HepG2 (cell line): ENCODE data around the gene DNAJC4. TPM values are rescaled to one million over a fixed set of nuclear protein-coding genes. Genes with fewer than 3 reads are reported as not detected.

Experiments used
- ATAC-seq: fragments of 200-7000 bp; cut with Tn5 transposase; 3 replicates; pipeline ENCODE4 v1.9.1; 2020; ENCODE audit warnings: mild to moderate bottlenecking, moderate library complexity
- BruUV-seq: library from RNA; stranded (reverse); fragments of 400-500 nt; replicated peaks from 2 replicates; lab custom pipeline; 2021; lab: Mats Ljungman, UMichigan
- CTCF ChIA-PET: fragments of 300-600 bp; formaldehyde crosslinking; extraction: SDS; loops from one replicate; lab custom pipeline; 2021; ENCODE audit warnings: low total read pairs, inconsistent platforms, low intra/inter-chr PET ratio; lab: Yijun Ruan, JAX
- POLR2A ChIA-PET: fragments of 350-600 bp; sonication (Branson Sonifier 250); formaldehyde crosslinking; loops from one replicate; lab custom pipeline; 2020; ENCODE audit warnings: antibody characterized with exemption, inconsistent platforms; lab: Yijun Ruan, JAX
- DNase-seq: peaks from one replicate; pipeline ENCODE4 v3.0.0-alpha.2; 2015; ENCODE audit warnings: low spot score
- FAIRE-seq: peaks from 3 replicates; lab custom pipeline; 2011; peaks lifted over from hg19 to GRCh38; lab: Jason Lieb, UNC
- H2AFZ ChIP-seq: one replicate; pipeline ENCODE4 v1.6.1; 2011; ENCODE audit warnings: low read length, inconsistent platforms
- H3K27ac ChIP-seq: fragments of 300-600 bp; 3 replicates; pipeline ENCODE4 v1.8.0; 2011; ENCODE audit warnings: mixed run types, mild to moderate bottlenecking, mixed read lengths, low read length, inconsistent platforms; ENCODE audit not compliant: insufficient read depth; ENCODE audit errors: extremely low read length
- H3K27me3 ChIP-seq, 2 experiments: fragments of 200-600 bp in 1 of 2; 2 replicates in 1 of 2; 3 replicates in 1 of 2; pipeline versions ENCODE4 v1.6.0 to v1.8.0; 2011; ENCODE audit warnings: low read length in 2 of 2, mild to moderate bottlenecking in 2 of 2, moderate library complexity in 2 of 2, inconsistent platforms in 1 of 2; ENCODE audit not compliant: insufficient read depth in 2 of 2, control insufficient read depth in 1 of 2
- H3K36me3 ChIP-seq, 2 experiments: fragments of 200-600 bp in 1 of 2; replicated peaks in 1 of 2; 2 replicates in 1 of 2; 3 replicates in 1 of 2; pipeline versions ENCODE4 v1.5.1 to v1.8.0; 2011; ENCODE audit warnings: low read length in 2 of 2, inconsistent platforms in 1 of 2; ENCODE audit not compliant: insufficient read depth in 2 of 2, control insufficient read depth in 1 of 2
- H3K4me1 ChIP-seq: 2 replicates; pipeline ENCODE4 v1.5.1; 2012; ENCODE audit warnings: low read length, inconsistent platforms; ENCODE audit not compliant: insufficient read depth
- H3K4me2 ChIP-seq: 2 replicates; pipeline ENCODE4 v1.6.0; 2011; ENCODE audit warnings: low read depth, low read length, inconsistent platforms
- H3K4me3 ChIP-seq, 3 experiments: fragments of 200-600 bp in 1 of 3; sonication (generic), shearing (Covaris generic) in 1 of 3; replicated peaks in 1 of 3; 2 replicates each; pipeline ENCODE4 v1.5.1; 2011 to 2016; ENCODE audit warnings: low read length in 3 of 3, inconsistent platforms in 2 of 3, low read depth in 2 of 3, mild to moderate bottlenecking in 2 of 3, control low read depth in 1 of 3, mixed read lengths in 1 of 3; ENCODE audit not compliant: insufficient read depth in 1 of 3
- H3K79me2 ChIP-seq: one replicate; pipeline ENCODE4 v1.6.1; 2011; ENCODE audit warnings: low read length, inconsistent platforms; ENCODE audit not compliant: insufficient read depth
- H3K9ac ChIP-seq: 2 replicates; pipeline ENCODE4 v1.6.0; 2011; ENCODE audit warnings: mild to moderate bottlenecking, low read depth, low read length, inconsistent platforms; ENCODE audit not compliant: insufficient read depth
- H3K9me3 ChIP-seq: 2 replicates; pipeline ENCODE4 v1.5.1; 2012; ENCODE audit warnings: mild to moderate bottlenecking, low read length
- H4K20me1 ChIP-seq: 2 replicates; pipeline ENCODE4 v1.6.0; 2011; ENCODE audit warnings: inconsistent platforms, mild to moderate bottlenecking, low read length, moderate library complexity; ENCODE audit not compliant: insufficient read depth
- ARHGAP35 ChIP-seq: sonication (generic); formaldehyde crosslinking; IDR thresholded peaks from 2 replicates; pipeline ENCODE4 v1.9.0; 2022; ENCODE audit warnings: mild to moderate bottlenecking, inconsistent platforms, moderate library complexity, missing genetic modification reagents, borderline replicate concordance
- KLF11 ChIP-seq: IDR thresholded peaks from 2 replicates; pipeline ENCODE4 v1.6.1; 2016; ENCODE audit warnings: missing compliant biosample characterization
- KLF12 ChIP-seq: sonication (generic); formaldehyde crosslinking; IDR thresholded peaks from 2 replicates; pipeline ENCODE4 v1.4.0; 2020; ENCODE audit warnings: missing genetic modification reagents, borderline replicate concordance
- SKI ChIP-seq: fragments of 450-650 bp; IDR thresholded peaks from one replicate; pipeline ENCODE4 v1.6.1; 2018; ENCODE audit warnings: mild to moderate bottlenecking; ENCODE audit not compliant: partially characterized antibody
- ZEB1 ChIP-seq: IDR thresholded peaks from 2 replicates; pipeline ENCODE4 v1.6.1; 2012; ENCODE audit warnings: mild to moderate bottlenecking, low read depth, inconsistent platforms; ENCODE audit not compliant: insufficient replicate concordance
- ZKSCAN1 ChIP-seq: fragments of 150-350 bp; IDR thresholded peaks from 2 replicates; pipeline ENCODE4 v1.6.1; 2014; ENCODE audit warnings: low read length
- ZNF225 ChIP-seq: sonication (generic); formaldehyde crosslinking; IDR thresholded peaks from 2 replicates; pipeline ENCODE4 v1.4.0; 2020; ENCODE audit warnings: mild to moderate bottlenecking, missing genetic modification reagents
- ZNF264 ChIP-seq: sonication (generic); formaldehyde crosslinking; IDR thresholded peaks from 2 replicates; pipeline ENCODE4 v1.4.0; 2020; ENCODE audit warnings: missing genetic modification reagents
- ZNF292 ChIP-seq: sonication (generic); formaldehyde crosslinking; IDR thresholded peaks from 2 replicates; pipeline ENCODE4 v1.8.1; 2022; ENCODE audit warnings: mild to moderate bottlenecking, low read depth, missing genetic modification reagents, borderline replicate concordance
- ZNF792 ChIP-seq: IDR thresholded peaks from 2 replicates; pipeline ENCODE4 v1.6.1; 2016
- ZNF879 ChIP-seq: sonication (generic); formaldehyde crosslinking; IDR thresholded peaks from 2 replicates; pipeline ENCODE4 v1.8.1; 2023; ENCODE audit warnings: missing genetic modification reagents
- ZZZ3 ChIP-seq: sonication (generic); formaldehyde crosslinking; IDR thresholded peaks from 2 replicates; pipeline ENCODE4 v1.4.0; 2020; ENCODE audit warnings: missing genetic modification reagents, mild to moderate bottlenecking, borderline replicate concordance
- WGBS: methylation state at CpG from one replicate; pipeline ENCODE4 v1.1.6; 2017; ENCODE audit warnings: low lambda C conversion rate; 5-methylcytosine and 5-hydroxymethylcytosine counted together
- in situ Hi-C: cut with HindIII; loops from 2 replicates; pipeline ENCODE4 v1.10.0; 2017; ENCODE audit warnings: low pct_unique_long_range_greater_than_20kb; ENCODE audit not compliant: extremely low pct_ligation_motif_present
- intact Hi-C: fragments of 100-400 bp; cut with micrococcal nuclease; formaldehyde crosslinking; loops from one replicate; pipeline ENCODE4 v1.10.0; 2022; ENCODE audit not compliant: unreplicated experiment
- polyA plus RNA-seq, 8 experiments: library from polyadenylated mRNA; depleted of rRNA in 3 of 8; stranded (reverse) in 7 of 8; unstranded in 1 of 8; fragments of >200 nt; fragmentation: Illumina TruSeq in 4 of 8; extraction: Trizol in 4 of 8; gene quantifications; 2 replicates each; pipeline versions ENCODE4 v1.2.1 to v1.2.3, GENCODE V29; 2011 to 2016; ENCODE audit warnings: low read depth in 4 of 8, missing spikeins in 1 of 8, mixed read lengths in 1 of 8; ENCODE audit not compliant: insufficient read depth in 1 of 8
- total RNA-seq, 5 experiments: library from RNA; depleted of rRNA; stranded (reverse); fragments of >200 nt; fragmentation: Illumina TruSeq; extraction: Trizol; gene quantifications; 2 replicates each; pipeline ENCODE4 v1.2.3, GENCODE V29; 2016; ENCODE audit warnings: low read depth in 1 of 5
- TF ChIP-seq, protein P1 (sequence below): sonication (generic); formaldehyde crosslinking; conservative IDR thresholded peaks from 2 replicates; pipeline ENCODE4 v1.4.0; 2020; ENCODE audit warnings: missing genetic modification reagents
- TF ChIP-seq, protein P2 (sequence below): sonication (generic); formaldehyde crosslinking; IDR thresholded peaks from 2 replicates; pipeline ENCODE4 v1.5.0; 2020; ENCODE audit warnings: mild to moderate bottlenecking, missing genetic modification reagents, borderline replicate concordance
- TF ChIP-seq, protein P3 (sequence below): IDR thresholded peaks from 2 replicates; pipeline ENCODE4 v1.6.1; 2016; ENCODE audit warnings: low read depth, missing genetic modification reagents, missing compliant biosample characterization

Gene DNAJC4
- total and polyA plus RNA-seq, 2 of the 13 experiments (the other 11 are each of a cell fraction or from before 2014, with no cell fraction given): 10.3 to 60.8 TPM

DNA sequence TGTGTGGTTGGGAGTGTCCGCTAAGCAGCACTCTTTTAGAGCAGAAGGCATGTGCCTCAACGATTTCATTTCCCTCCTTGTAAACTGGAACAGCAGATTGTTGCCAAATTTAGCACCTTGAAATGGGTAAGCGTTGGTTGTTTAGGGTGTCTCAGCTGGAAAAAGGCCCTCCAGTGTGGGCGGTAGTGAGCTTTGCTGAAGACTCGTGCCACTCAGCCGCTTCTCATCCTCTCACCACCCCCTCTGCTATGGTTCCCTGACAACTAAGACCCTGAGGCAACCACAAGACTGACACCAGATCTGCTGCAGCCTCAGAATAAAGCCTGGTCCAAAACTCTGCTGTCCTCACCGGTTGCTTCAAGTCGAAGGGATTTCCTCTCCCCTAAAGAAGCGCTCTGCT lies 33.7 kb upstream of the DNAJC4 start:
- Histone ChIP-seq H3K27ac (no peak overlapping the region), H4K20me1 (no peaks in the 10 kb centered on the region), H3K9ac (no peak overlapping the region), H3K27me3 (no peaks in the 10 kb centered on the region), H3K79me2 (peaks cover 14% of the 10 kb centered on the region), H2AFZ (no peak overlapping the region), H3K4me1 (no peaks in the 10 kb centered on the region), H3K9me3 (no peaks in the 10 kb centered on the region), H3K36me3 (peaks cover 51 to 85% of the 10 kb centered on the region in 2 experiments), H3K4me3 (no peak overlapping the region), H3K4me2 (no peak overlapping the region)
- CTCF ChIA-PET: no interaction called here
- ATAC-seq (no peak), FAIRE-seq (no peak), DNase-seq (no peak)
- in situ Hi-C loops (no loop called here), intact Hi-C loops (no loop called here)
- BruUV-seq: no TSS peak
- POLR2A ChIA-PET: interaction anchor here (1.5 kb wide), 1 partner anchor 11 kb away, joined by 6 read pairs; the partner anchor contains the start of gene STIP1
- WGBS: 95% methylated on average over 9 of the region's 9 CpGs
- TF ChIP-seq, protein P1, sequence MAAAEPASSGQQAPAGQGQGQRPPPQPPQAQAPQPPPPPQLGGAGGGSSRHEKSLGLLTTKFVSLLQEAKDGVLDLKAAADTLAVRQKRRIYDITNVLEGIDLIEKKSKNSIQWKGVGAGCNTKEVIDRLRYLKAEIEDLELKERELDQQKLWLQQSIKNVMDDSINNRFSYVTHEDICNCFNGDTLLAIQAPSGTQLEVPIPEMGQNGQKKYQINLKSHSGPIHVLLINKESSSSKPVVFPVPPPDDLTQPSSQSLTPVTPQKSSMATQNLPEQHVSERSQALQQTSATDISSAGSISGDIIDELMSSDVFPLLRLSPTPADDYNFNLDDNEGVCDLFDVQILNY (CRISPR knock-in tag): no peak
- TF ChIP-seq ZEB1: no peak
- TF ChIP-seq KLF12 (CRISPR knock-in tag): no peak
- no peak for TF ChIP-seq ZZZ3
- TF ChIP-seq ZKSCAN1: no peak
- TF ChIP-seq ZNF264 (CRISPR knock-in tag): no peak
- no peak for TF ChIP-seq SKI
- no peak for TF ChIP-seq ARHGAP35 (CRISPR knock-in tag)
- TF ChIP-seq ZNF225 (CRISPR knock-in tag): no peak
- no peak for TF ChIP-seq ZNF792 (CRISPR knock-in tag)
- no peak for TF ChIP-seq KLF11 (CRISPR knock-in tag)
- TF ChIP-seq, protein P2, sequence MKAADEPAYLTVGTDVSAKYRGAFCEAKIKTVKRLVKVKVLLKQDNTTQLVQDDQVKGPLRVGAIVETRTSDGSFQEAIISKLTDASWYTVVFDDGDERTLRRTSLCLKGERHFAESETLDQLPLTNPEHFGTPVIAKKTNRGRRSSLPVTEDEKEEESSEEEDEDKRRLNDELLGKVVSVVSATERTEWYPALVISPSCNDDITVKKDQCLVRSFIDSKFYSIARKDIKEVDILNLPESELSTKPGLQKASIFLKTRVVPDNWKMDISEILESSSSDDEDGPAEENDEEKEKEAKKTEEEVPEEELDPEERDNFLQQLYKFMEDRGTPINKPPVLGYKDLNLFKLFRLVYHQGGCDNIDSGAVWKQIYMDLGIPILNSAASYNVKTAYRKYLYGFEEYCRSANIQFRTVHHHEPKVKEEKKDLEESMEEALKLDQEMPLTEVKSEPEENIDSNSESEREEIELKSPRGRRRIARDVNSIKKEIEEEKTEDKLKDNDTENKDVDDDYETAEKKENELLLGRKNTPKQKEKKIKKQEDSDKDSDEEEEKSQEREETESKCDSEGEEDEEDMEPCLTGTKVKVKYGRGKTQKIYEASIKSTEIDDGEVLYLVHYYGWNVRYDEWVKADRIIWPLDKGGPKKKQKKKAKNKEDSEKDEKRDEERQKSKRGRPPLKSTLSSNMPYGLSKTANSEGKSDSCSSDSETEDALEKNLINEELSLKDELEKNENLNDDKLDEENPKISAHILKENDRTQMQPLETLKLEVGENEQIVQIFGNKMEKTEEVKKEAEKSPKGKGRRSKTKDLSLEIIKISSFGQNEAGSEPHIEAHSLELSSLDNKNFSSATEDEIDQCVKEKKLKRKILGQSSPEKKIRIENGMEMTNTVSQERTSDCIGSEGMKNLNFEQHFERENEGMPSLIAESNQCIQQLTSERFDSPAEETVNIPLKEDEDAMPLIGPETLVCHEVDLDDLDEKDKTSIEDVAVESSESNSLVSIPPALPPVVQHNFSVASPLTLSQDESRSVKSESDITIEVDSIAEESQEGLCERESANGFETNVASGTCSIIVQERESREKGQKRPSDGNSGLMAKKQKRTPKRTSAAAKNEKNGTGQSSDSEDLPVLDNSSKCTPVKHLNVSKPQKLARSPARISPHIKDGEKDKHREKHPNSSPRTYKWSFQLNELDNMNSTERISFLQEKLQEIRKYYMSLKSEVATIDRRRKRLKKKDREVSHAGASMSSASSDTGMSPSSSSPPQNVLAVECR (CRISPR knock-in tag): no peak
- no peak for TF ChIP-seq ZNF879
- no peak for TF ChIP-seq ZNF292 (CRISPR knock-in tag)
- TF ChIP-seq, protein P3, sequence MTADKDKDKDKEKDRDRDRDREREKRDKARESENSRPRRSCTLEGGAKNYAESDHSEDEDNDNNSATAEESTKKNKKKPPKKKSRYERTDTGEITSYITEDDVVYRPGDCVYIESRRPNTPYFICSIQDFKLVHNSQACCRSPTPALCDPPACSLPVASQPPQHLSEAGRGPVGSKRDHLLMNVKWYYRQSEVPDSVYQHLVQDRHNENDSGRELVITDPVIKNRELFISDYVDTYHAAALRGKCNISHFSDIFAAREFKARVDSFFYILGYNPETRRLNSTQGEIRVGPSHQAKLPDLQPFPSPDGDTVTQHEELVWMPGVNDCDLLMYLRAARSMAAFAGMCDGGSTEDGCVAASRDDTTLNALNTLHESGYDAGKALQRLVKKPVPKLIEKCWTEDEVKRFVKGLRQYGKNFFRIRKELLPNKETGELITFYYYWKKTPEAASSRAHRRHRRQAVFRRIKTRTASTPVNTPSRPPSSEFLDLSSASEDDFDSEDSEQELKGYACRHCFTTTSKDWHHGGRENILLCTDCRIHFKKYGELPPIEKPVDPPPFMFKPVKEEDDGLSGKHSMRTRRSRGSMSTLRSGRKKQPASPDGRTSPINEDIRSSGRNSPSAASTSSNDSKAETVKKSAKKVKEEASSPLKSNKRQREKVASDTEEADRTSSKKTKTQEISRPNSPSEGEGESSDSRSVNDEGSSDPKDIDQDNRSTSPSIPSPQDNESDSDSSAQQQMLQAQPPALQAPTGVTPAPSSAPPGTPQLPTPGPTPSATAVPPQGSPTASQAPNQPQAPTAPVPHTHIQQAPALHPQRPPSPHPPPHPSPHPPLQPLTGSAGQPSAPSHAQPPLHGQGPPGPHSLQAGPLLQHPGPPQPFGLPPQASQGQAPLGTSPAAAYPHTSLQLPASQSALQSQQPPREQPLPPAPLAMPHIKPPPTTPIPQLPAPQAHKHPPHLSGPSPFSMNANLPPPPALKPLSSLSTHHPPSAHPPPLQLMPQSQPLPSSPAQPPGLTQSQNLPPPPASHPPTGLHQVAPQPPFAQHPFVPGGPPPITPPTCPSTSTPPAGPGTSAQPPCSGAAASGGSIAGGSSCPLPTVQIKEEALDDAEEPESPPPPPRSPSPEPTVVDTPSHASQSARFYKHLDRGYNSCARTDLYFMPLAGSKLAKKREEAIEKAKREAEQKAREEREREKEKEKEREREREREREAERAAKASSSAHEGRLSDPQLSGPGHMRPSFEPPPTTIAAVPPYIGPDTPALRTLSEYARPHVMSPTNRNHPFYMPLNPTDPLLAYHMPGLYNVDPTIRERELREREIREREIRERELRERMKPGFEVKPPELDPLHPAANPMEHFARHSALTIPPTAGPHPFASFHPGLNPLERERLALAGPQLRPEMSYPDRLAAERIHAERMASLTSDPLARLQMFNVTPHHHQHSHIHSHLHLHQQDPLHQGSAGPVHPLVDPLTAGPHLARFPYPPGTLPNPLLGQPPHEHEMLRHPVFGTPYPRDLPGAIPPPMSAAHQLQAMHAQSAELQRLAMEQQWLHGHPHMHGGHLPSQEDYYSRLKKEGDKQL (CRISPR knock-in tag): no peak
